GM12872 (cell line): ENCODE measurements around the gene TPP2.

ENCODE experiments used
- CTCF ChIP-seq: IDR thresholded peaks from 3 replicates; pipeline ENCODE4 v1.5.1; 2011; ENCODE audit warnings: low read depth, mild to moderate bottlenecking, low read length, moderate library complexity; ENCODE audit not compliant: insufficient read depth

The TPP2 gene

DNA sequence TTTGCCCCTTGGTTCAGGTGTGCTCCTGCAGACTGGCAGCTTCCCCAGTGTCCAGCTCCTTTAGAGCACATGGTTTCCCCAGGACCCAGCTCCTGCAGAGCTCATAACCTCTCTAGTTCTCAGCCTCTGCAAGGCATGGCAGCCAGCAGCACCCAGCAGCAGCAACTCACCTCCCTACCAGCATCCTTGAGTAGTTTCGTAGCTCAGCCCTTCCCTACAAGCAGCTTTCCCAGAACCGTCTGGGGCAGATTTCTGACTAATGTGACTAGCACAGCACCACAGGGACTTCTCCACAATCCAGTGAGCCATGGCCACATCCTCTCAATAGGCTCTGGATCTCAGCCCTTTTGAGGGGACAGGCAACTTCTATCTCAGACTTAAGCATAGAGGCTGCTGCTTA lies 112.2 kb downstream of the TPP2 start:
- no peak for TF ChIP-seq CTCF

DNA sequence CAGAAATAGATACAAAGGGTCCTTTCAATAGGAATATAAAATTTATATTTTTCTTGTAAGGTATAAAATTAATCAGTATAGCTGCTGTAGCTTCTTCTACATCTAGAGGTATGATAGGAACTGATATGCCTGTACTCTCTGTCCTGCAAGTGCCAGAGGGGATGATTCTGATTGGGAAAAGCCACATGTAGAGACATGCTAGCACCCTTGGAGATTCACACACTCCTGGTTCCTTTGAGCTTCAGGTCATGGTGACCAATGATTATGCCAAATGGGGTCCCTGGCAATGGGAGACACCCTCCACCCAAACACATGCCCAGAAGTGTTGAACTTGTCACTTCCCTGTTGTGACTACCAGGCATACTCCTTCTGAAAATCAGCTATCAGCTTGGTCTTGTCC lies 112.8 kb downstream of the TPP2 start:
- no peak for TF ChIP-seq CTCF

- no peak for TF ChIP-seq CTCF
Measured at GRCh38 chr13:102710261-102710679, 113.5 kb downstream of the TPP2 start.

DNA sequence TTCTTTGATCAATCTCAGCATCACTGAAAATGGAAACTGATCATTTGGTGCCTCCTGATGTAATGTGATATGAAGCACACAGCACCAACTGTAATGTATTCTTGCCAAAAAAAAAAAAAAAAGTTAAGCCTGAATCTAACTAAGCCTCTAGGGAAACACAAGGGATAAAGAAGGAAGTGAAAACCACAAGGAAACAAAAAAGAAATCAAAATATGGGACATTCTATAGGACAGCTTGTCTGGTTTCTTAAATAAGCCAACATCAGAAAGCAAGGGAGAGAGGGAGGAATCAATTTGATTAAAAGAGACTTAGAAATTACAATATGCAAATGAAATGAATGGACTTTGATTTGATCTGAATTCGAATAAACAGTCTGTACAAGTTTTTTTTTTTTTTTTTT lies 118.7 kb downstream of the TPP2 start:
- no peak for TF ChIP-seq CTCF

DNA sequence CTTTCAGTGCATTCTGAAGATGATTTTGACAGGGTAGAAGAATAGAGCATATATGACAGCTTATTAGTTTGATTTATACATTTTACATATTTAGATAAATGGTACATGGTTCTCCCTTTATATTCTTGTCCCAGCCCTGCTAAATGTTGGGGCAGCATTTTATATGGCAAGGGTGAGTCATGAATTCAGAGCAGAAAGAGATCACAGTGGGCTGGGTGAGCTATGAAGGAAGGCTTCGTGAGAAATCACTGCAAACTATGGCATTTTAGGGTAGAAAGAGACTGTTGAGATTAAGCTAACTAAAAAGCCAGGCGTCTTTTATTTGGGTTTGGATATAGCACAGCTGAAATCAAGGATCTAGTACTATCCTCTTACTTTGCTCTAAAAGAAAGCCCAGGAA lies 122.0 kb downstream of the TPP2 start:
- no peak for TF ChIP-seq CTCF

- TF ChIP-seq CTCF: no peak
Measured at GRCh38 chr13:102721800-102722231, 125.0 kb downstream of the TPP2 start.

DNA sequence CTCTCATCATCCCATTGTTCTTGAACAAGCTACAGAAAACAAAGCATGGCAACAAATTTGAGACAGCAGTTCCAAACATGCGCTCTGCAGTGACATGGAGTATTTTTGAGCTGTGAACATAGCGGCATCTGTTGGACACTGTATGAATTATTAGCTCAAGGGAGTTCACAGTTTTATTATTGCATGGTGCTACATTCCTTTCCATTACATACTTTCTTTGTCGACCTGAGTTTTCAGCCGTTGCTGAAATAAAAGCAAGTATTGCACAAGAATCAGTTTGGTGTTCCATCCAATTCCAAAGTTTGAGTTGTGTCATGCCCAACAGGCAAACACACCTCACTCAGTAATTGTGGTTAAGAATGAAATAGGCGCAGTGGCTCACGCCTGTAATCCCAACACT lies 128.1 kb downstream of the TPP2 start:
- peak; percentile 38; the same call in 2 of the 3 replicates for TF ChIP-seq CTCF

GRCh38 chr13:102726430-102726829 lies 129.6 kb downstream of the TPP2 start:
- no peak for TF ChIP-seq CTCF
